Activated naive CD4-positive, alpha-beta T cell treated with anti-CD3 and anti-CD28 coated beads, Interleukin-2, amount 50 U/mL, for 24 hours (primary cell): ENCODE measurements around the gene NEK5.

ENCODE experiments used
- H3K27ac Mint-ChIP-seq: one replicate; pipeline ENCODE4 v1.8.0; 2021; ENCODE audit warnings: mild to moderate bottlenecking, mixed read lengths
- H3K27me3 Mint-ChIP-seq: one replicate; pipeline ENCODE4 v1.8.0; 2021; ENCODE audit warnings: mixed read lengths
- H3K36me3 Mint-ChIP-seq: one replicate; pipeline ENCODE4 v1.8.0; 2021; ENCODE audit warnings: mixed read lengths
- H3K4me1 Mint-ChIP-seq: one replicate; pipeline ENCODE4 v1.8.0; 2021; ENCODE audit warnings: mixed read lengths
- H3K4me3 Mint-ChIP-seq: one replicate; pipeline ENCODE4 v1.8.0; 2021; ENCODE audit warnings: mild to moderate bottlenecking, mixed read lengths
- H3K9me3 Mint-ChIP-seq: one replicate; pipeline ENCODE4 v1.8.0; 2021; ENCODE audit warnings: mixed read lengths

NEK5 gene

DNA sequence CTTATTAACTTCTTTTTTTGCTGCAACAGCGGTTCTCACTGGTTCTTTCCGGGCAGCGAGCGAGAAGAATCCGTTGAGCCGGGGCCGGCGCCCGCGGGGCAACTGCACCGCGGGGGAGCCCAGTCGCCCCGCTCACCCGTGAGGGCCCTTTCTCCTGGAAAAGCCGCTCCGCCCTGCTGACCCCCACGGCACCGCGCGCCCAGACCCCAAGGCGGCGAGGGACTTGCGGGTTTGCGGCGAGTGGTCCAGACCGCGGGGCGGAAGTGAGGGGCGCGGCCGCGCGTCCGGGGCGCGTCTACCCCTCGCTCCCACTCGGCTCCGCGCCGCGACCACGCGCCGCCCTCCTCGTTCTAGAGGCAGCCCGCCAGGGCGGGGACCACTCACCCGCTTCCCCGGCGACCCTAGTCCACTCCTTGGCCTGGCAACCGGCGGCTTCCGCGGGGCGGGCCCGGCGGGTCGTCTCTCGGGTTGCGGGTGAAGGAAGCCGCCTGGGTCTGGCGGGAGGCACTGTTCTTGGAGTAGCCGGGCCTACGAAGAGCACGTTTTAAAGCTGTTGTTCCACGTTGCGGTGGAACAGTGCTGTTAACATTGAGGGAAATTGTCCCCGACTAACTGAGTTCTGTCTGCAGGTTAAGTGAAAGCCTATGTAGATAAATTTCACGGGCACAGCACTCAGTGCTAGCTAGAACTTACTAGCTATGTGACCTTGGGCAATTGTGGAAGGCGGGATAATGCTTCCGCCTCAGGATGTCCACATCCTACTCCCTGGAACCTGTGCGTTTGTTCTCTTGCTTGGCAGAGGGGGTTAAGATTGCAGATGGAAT, 30.5 kb upstream of the NEK5 start, which contains the start of gene NEK3:
Gene NEK3 (minus strand): TSS at position 439 of the 824 bp plus-strand sequence. CDS start 3,406 bp downstream, outside the sequence.
- H3K4me3 Mint-ChIP-seq, result peak within 1 kb of the TSS; percentile 90
- no peaks in the 10 kb centered on the region for H3K36me3 Mint-ChIP-seq
- no peaks in the 10 kb centered on the region for H3K9me3 Mint-ChIP-seq
- no peaks in the 10 kb centered on the region for H3K27me3 Mint-ChIP-seq
- peak within 1 kb of the TSS; percentile 78 for H3K27ac Mint-ChIP-seq
- H3K4me1 Mint-ChIP-seq, result peaks cover 45% of the 10 kb centered on the region

GRCh38 chr13:52158629-52159158, 29.8 kb upstream of the NEK5 start:
- H3K27me3 Mint-ChIP-seq, result no peaks in the 10 kb centered on the region
- no peaks in the 10 kb centered on the region for H3K9me3 Mint-ChIP-seq
- H3K27ac Mint-ChIP-seq, result peak overlapping the region; percentile 77
- H3K4me3 Mint-ChIP-seq, result peak overlapping the region; percentile 90
- H3K4me1 Mint-ChIP-seq, result peaks cover 45% of the 10 kb centered on the region
- H3K36me3 Mint-ChIP-seq, result no peaks in the 10 kb centered on the region

- Mint-ChIP-seq H3K4me1 (peaks cover 31% of the 10 kb centered on the region), H3K27me3 (no peaks in the 10 kb centered on the region), H3K27ac (peak overlapping the region; percentile 27), H3K9me3 (no peaks in the 10 kb centered on the region), H3K36me3 (peaks cover 3% of the 10 kb centered on the region), H3K4me3 (peak overlapping the region; percentile 12)
These were observed 27.9 kb upstream of the NEK5 start for GRCh38 chr13:52156724-52157261.

- Mint-ChIP-seq H3K4me1 (peaks cover 27% of the 10 kb centered on the region), H3K36me3 (peaks cover 3% of the 10 kb centered on the region), H3K27ac (no peak overlapping the region), H3K4me3 (no peak overlapping the region), H3K27me3 (no peaks in the 10 kb centered on the region), H3K9me3 (no peaks in the 10 kb centered on the region)
These were observed 26.3 kb upstream of the NEK5 start for GRCh38 chr13:52155177-52155576.

- Mint-ChIP-seq H3K4me1 (no peaks in the 10 kb centered on the region), H3K27me3 (no peaks in the 10 kb centered on the region), H3K9me3 (peaks cover 4% of the 10 kb centered on the region), H3K4me3 (no peak overlapping the region), H3K36me3 (peaks cover 10% of the 10 kb centered on the region), H3K27ac (no peak overlapping the region)
These were observed 18.4 kb upstream of the NEK5 start for GRCh38 chr13:52147225-52147624.

GRCh38 chr13:52141299-52141698, 12.4 kb upstream of the NEK5 start:
- Mint-ChIP-seq H3K4me3 (no peak overlapping the region), H3K9me3 (no peaks in the 10 kb centered on the region), H3K27me3 (no peaks in the 10 kb centered on the region), H3K36me3 (peaks cover 10% of the 10 kb centered on the region), H3K4me1 (no peaks in the 10 kb centered on the region), H3K27ac (no peak overlapping the region)

DNA sequence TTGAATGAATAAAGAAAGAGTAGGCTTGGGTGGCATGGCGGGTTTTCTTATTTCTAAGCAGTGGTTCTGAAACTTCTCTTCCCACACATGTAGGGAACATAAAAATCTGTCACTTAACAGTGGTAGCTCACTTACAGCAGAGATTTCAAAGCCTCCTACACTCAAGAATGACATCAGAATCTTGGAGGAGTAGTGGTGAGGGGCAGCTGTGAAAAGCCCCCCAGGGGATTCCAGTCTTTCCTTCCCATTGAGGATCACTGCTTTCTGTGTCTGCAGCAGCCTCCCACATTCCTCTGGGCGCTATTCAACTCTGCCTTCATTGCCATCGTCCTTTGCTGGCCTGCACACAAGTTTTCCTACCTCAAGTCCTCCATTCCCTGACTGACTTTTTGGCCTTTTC, 8.6 kb upstream of the NEK5 start:
- Mint-ChIP-seq H3K9me3 (no peaks in the 10 kb centered on the region), H3K27me3 (no peaks in the 10 kb centered on the region), H3K4me3 (no peak overlapping the region), H3K36me3 (peaks cover 10% of the 10 kb centered on the region), H3K27ac (no peak overlapping the region), H3K4me1 (no peaks in the 10 kb centered on the region)

DNA sequence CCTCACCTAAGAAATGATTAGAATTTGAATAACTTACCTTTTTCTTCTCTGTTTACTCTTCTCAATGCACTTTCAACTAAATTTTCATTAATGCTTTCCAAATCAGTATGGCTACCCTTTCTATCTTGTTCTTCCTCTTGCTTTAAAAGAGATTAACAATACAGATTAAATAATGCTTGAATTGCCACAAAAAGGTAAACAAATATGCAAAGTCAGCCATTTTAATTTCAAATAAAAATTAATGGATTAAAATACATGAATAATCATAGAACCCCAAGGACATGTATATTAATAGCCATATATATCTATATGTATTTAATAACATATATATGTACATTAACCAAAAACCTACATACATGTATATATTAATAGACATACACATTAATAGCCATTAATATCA, 7.9 kb upstream of the NEK5 start:
- Mint-ChIP-seq H3K36me3 (peaks cover 10% of the 10 kb centered on the region), H3K4me1 (no peaks in the 10 kb centered on the region), H3K9me3 (no peaks in the 10 kb centered on the region), H3K27ac (no peak overlapping the region), H3K4me3 (no peak overlapping the region), H3K27me3 (no peaks in the 10 kb centered on the region)

DNA sequence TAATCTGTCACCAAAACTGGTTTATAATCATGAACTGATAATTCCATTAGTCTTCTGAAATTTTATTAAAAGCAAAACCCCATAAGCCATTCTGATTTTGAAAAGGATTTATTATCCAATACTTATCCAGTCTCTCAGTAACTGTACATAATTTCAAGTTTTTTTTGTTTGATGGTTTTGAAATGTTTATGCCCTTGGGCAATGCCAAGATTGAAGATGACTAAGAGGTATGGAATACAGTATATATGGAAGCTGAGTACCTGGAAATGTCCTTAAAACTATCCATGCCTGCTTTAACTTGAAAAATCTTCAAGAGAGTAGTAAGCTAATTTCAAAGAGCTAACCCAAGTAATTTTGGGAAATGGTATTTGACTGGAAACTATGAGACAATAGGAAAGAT, 1.8 kb upstream of the NEK5 start:
- Mint-ChIP-seq H3K4me3 (no peak overlapping the region), H3K36me3 (peaks cover 6% of the 10 kb centered on the region), H3K4me1 (peaks cover 22% of the 10 kb centered on the region), H3K27me3 (peaks cover 2% of the 10 kb centered on the region), H3K9me3 (no peaks in the 10 kb centered on the region), H3K27ac (no peak overlapping the region)

- Mint-ChIP-seq H3K4me1 (peaks cover 22% of the 10 kb centered on the region), H3K36me3 (peaks cover 6% of the 10 kb centered on the region), H3K27me3 (peaks cover 2% of the 10 kb centered on the region), H3K4me3 (peak overlapping the region; percentile 94), H3K27ac (no peak overlapping the region), H3K9me3 (no peaks in the 10 kb centered on the region)
These were observed 830 bp downstream of the NEK5 start for GRCh38 chr13:52127783-52128702.

DNA sequence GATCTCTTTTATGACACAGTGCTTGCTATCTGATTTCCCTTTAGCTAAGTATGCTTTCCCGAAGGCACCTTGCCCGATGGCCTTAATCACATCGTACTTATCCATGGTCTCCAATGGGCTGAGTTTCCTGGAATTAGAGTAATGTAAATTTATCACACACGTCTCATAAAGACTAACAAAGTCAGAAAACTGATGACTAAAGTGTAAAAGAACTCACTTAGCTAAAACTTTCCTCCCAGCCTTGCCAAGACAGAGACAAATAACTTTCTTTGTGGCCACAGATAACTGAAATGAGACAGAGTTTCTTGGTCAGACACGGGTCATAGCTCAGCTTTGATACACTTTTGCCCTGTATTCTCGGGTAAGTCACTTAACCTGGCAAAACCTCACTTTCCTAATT, 1.5 kb downstream of the NEK5 start:
- H3K27me3 Mint-ChIP-seq, result peaks cover 2% of the 10 kb centered on the region
- no peaks in the 10 kb centered on the region for H3K9me3 Mint-ChIP-seq
- no peak overlapping the region for H3K4me3 Mint-ChIP-seq
- H3K27ac Mint-ChIP-seq, result no peak overlapping the region
- H3K36me3 Mint-ChIP-seq, result peaks cover 5% of the 10 kb centered on the region
- peaks cover 22% of the 10 kb centered on the region for H3K4me1 Mint-ChIP-seq

DNA sequence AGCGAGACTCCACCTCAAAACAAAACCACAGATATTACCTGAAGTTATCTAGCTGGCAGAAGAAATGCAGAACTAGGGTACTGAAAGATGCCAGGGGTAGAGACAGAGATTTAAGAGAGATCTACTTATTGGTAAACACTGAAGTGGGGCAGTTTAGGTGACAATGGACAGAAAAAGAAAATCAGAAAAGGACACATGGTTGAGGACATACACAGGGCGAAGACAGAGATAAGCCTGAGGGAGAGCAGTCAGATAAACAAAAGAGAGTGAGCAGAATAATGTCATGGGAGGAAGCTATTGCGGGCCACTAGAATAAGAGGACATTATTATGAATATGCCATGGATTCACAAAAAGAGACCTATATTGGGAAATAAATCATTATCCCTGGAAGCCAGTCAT, 3.3 kb downstream of the NEK5 start:
- Mint-ChIP-seq H3K9me3 (no peaks in the 10 kb centered on the region), H3K27me3 (peaks cover 2% of the 10 kb centered on the region), H3K36me3 (no peaks in the 10 kb centered on the region), H3K4me3 (no peak overlapping the region), H3K27ac (no peak overlapping the region), H3K4me1 (peaks cover 22% of the 10 kb centered on the region)

DNA sequence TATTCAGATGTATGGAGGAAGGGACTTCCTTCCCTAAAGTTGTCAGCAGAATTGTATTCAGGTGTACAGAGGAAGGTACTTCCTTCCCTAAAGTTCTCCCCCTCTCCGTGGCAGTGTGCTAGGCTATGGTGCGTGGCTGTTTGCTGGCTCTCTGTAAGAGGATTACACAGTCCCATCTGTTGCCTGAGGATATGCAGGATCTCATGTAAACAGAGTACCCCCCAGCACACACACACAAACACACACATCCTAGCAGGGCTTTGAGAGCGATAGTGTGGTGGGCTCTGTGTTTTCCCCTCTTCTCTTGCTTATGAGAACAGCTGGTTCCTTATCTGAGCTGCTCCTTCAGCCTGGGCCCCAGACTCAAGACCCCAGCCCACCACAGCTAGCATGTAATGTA, 10.3 kb downstream of the NEK5 start:
- H3K9me3 Mint-ChIP-seq, result no peaks in the 10 kb centered on the region
- no peaks in the 10 kb centered on the region for H3K4me1 Mint-ChIP-seq
- peaks cover 2% of the 10 kb centered on the region for H3K27me3 Mint-ChIP-seq
- H3K27ac Mint-ChIP-seq, result peak overlapping the region; percentile 2
- no peak overlapping the region for H3K4me3 Mint-ChIP-seq
- H3K36me3 Mint-ChIP-seq, result no peaks in the 10 kb centered on the region

DNA sequence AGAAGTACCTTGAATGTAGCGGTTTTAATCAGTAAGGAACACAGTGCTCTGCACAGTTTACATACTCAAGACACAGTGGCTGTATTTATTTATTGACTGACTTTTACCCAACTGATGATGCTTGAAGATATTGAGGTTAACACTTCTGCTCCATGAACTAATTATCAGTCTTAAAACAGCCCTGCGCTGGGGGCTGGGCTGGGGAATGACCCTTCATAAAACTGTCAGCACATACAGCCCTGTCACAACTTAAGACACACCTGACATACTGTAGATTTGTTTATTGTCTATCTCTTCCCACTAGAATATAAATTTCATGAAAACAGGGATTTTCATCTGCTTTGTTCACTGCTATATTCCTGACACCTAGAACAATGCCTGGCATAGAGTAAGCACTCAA, 10.8 kb downstream of the NEK5 start:
- Mint-ChIP-seq H3K36me3 (no peaks in the 10 kb centered on the region), H3K9me3 (no peaks in the 10 kb centered on the region), H3K27ac (no peak overlapping the region), H3K27me3 (peaks cover 2% of the 10 kb centered on the region), H3K4me1 (no peaks in the 10 kb centered on the region), H3K4me3 (no peak overlapping the region)

DNA sequence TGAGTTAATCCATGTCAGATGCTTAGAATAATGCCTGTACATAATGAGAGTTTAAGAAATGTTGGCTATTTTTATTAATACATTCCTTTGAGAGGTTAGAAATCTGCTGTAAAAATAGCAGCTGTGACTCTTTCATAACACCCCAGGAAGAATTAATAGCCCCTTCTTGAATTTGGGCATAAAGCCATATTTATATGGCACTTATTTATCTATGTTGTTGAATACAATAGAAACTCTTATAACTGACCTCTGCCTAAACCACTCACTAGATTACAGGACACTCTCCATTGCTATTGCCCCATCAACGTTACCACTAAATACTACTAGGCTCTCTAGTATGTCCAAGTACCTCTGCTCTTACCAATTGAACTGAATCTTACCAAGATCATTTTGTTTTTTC, 16.3 kb downstream of the NEK5 start:
- Mint-ChIP-seq H3K4me1 (no peaks in the 10 kb centered on the region), H3K27me3 (peaks cover 2% of the 10 kb centered on the region), H3K9me3 (no peaks in the 10 kb centered on the region), H3K36me3 (no peaks in the 10 kb centered on the region), H3K4me3 (no peak overlapping the region), H3K27ac (no peak overlapping the region)
